ENCODE data around the gene CA11. TPM values are rescaled to one million over a fixed set of nuclear protein-coding genes. Genes with fewer than 3 reads are reported as not detected.

The CA11 gene
- total RNA-seq, 1 donor, result 2.3 TPM

GRCh38 chr19:48603850-48604249 is 42.1 kb downstream of the CA11 start:
- no peak overlapping the region for H3K4me3 ChIP-seq (ENCODE audit: low read depth, low read length)
- DNase-seq (ENCODE audit: low read depth), result no peak
- TF ChIP-seq CTCF (IDR thresholded peaks at IDR 0.05; ENCODE audit: insufficient read depth, low read length), result no peak

GRCh38 chr19:48603449-48603848 is 42.5 kb downstream of the CA11 start:
- TF ChIP-seq CTCF (IDR thresholded peaks at IDR 0.05; ENCODE audit: insufficient read depth, low read length), result no peak
- no peak for DNase-seq (ENCODE audit: low read depth)
- H3K4me3 ChIP-seq (ENCODE audit: low read depth, low read length), result no peak overlapping the region

GRCh38 chr19:48603001-48603400 is 43.0 kb downstream of the CA11 start:
- no peak for DNase-seq (ENCODE audit: low read depth)
- no peak for TF ChIP-seq CTCF (IDR thresholded peaks at IDR 0.05; ENCODE audit: insufficient read depth, low read length)
- no peak overlapping the region for H3K4me3 ChIP-seq (ENCODE audit: low read depth, low read length)

- no peak for TF ChIP-seq CTCF (IDR thresholded peaks at IDR 0.05; ENCODE audit: insufficient read depth, low read length)
- DNase-seq (ENCODE audit: low read depth), result no peak
- no peak overlapping the region for H3K4me3 ChIP-seq (ENCODE audit: low read depth, low read length)
Measured at GRCh38 chr19:48600679-48601417, 45.1 kb downstream of the CA11 start.

- no peak overlapping the region for H3K4me3 ChIP-seq (ENCODE audit: low read depth, low read length)
- no peak for DNase-seq (ENCODE audit: low read depth)
- no peak for TF ChIP-seq CTCF (IDR thresholded peaks at IDR 0.05; ENCODE audit: insufficient read depth, low read length)
Measured at GRCh38 chr19:48598996-48599700, 46.8 kb downstream of the CA11 start.

GRCh38 chr19:48596679-48597465 is 49.1 kb downstream of the CA11 start:
- DNase-seq (ENCODE audit: low read depth), result no peak
- no peak overlapping the region for H3K4me3 ChIP-seq (ENCODE audit: low read depth, low read length)
- TF ChIP-seq CTCF (IDR thresholded peaks at IDR 0.05; ENCODE audit: insufficient read depth, low read length), result no peak

Data from fibroblast of the aortic adventitia (primary cell).